Activated T-helper 17 cell treated with anti-CD3 and anti-CD28 coated beads, Interleukin-2, amount 50 U/mL, for 72 hours (primary cell): ENCODE measurements around the gene FNBP1. TPM values are rescaled to one million over a fixed set of nuclear protein-coding genes. Genes with fewer than 3 reads are reported as not detected.

ENCODE experiments used
- ATAC-seq: fragments of 150-1000 bp; cut with Tn5 transposase; replicated peaks from 2 replicates; pipeline ENCODE4 v1.10.0; 2021; ENCODE audit warnings: mild to moderate bottlenecking, moderate library complexity
- H3K27ac Mint-ChIP-seq: one replicate; pipeline ENCODE4 v1.8.0; 2022; ENCODE audit warnings: mixed read lengths
- H3K27me3 Mint-ChIP-seq: one replicate; pipeline ENCODE4 v1.8.0; 2022; ENCODE audit warnings: mixed read lengths
- H3K36me3 Mint-ChIP-seq: one replicate; pipeline ENCODE4 v1.8.0; 2022; ENCODE audit warnings: low read depth, mild to moderate bottlenecking, mixed read lengths
- H3K4me1 Mint-ChIP-seq: one replicate; pipeline ENCODE4 v1.8.0; 2022; ENCODE audit warnings: mixed read lengths
- H3K4me3 Mint-ChIP-seq: one replicate; pipeline ENCODE4 v1.8.0; 2022; ENCODE audit warnings: mild to moderate bottlenecking, mixed read lengths
- H3K9me3 Mint-ChIP-seq: one replicate; pipeline ENCODE4 v1.8.0; 2022; ENCODE audit warnings: mixed read lengths
- total RNA-seq, 2 donors: library from RNA; stranded (reverse); gene quantifications; one replicate each; pipeline ENCODE4 v1.2.3, GENCODE V29; 2022

The FNBP1 gene
- 100 to 1,000 TPM; 173 to 492 TPM for total RNA-seq

GRCh38 chr9:130042885-130043653 lies at the start of gene FNBP1:
TSS of gene FNBP1 (minus strand) at chr9:130043189. CDS start at chr9:130042975, 214 bp downstream.
- H3K4me1 Mint-ChIP-seq, result peaks cover 8% of the 10 kb centered on the region
- H3K27ac Mint-ChIP-seq, result peak within 1 kb of the TSS; percentile 99

GRCh38 chr9:130090915-130091314 lies 47.9 kb upstream of the FNBP1 start:
- no peak for ATAC-seq
- peaks cover 90% of the 10 kb centered on the region for H3K36me3 Mint-ChIP-seq

More at GRCh38 chr9:130042885-130043653, at the start of gene FNBP1:
- Mint-ChIP-seq H3K36me3 (peaks cover 50% of the 10 kb centered on the region), H3K4me3 (peak within 1 kb of the TSS; percentile 91), H3K27me3 (no peaks in the 10 kb centered on the region), H3K9me3 (no peaks in the 10 kb centered on the region)
- ATAC-seq, result peak; percentile 65

GRCh38 chr9:130089141-130089540 lies 46.2 kb upstream of the FNBP1 start:
- H3K4me1 Mint-ChIP-seq, result no peaks in the 10 kb centered on the region

More at GRCh38 chr9:130090915-130091314, 47.9 kb upstream of the FNBP1 start:
- peaks cover 5% of the 10 kb centered on the region for H3K4me1 Mint-ChIP-seq
- H3K9me3 Mint-ChIP-seq, result no peaks in the 10 kb centered on the region
- H3K4me3 Mint-ChIP-seq, result no peak overlapping the region
- no peak overlapping the region for H3K27ac Mint-ChIP-seq
- H3K27me3 Mint-ChIP-seq, result no peaks in the 10 kb centered on the region

GRCh38 chr9:130088051-130088450 lies 45.1 kb upstream of the FNBP1 start:
- H3K9me3 Mint-ChIP-seq, result no peaks in the 10 kb centered on the region
- no peak overlapping the region for H3K4me3 Mint-ChIP-seq
- ATAC-seq, result no peak
- H3K27me3 Mint-ChIP-seq, result no peaks in the 10 kb centered on the region
- peak overlapping the region; percentile 45 for H3K27ac Mint-ChIP-seq
- H3K36me3 Mint-ChIP-seq, result peaks cover 93% of the 10 kb centered on the region
- no peaks in the 10 kb centered on the region for H3K4me1 Mint-ChIP-seq

More at GRCh38 chr9:130089141-130089540, 46.2 kb upstream of the FNBP1 start:
- Mint-ChIP-seq H3K9me3 (no peaks in the 10 kb centered on the region), H3K36me3 (peaks cover 91% of the 10 kb centered on the region), H3K27me3 (no peaks in the 10 kb centered on the region), H3K4me3 (no peak overlapping the region), H3K27ac (no peak overlapping the region)
- ATAC-seq, result no peak

DNA sequence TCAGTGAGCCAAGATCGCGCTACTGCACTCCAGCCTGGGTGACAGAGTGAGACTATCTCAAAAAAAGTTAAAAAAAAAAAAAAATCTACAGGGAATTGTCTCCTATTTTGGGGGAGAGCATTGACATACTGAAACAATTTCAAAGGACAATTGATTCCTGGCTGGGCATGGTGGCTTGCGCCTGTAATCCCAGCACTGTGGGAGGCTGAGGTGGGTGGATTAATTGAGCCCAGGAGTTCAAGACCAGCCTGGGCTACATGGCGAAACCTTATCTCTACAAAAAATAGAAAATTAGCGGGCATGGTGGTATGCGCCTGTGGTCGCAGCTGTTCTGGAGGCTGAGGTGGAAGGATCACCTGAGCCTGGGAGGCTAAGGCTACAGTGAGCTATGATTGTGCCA lies 41.3 kb upstream of the FNBP1 start:
- Mint-ChIP-seq H3K9me3 (no peaks in the 10 kb centered on the region), H3K4me1 (no peaks in the 10 kb centered on the region), H3K27me3 (no peaks in the 10 kb centered on the region), H3K27ac (peak overlapping the region; percentile 1), H3K4me3 (no peak overlapping the region), H3K36me3 (peaks cover 90% of the 10 kb centered on the region)
- no peak for ATAC-seq

DNA sequence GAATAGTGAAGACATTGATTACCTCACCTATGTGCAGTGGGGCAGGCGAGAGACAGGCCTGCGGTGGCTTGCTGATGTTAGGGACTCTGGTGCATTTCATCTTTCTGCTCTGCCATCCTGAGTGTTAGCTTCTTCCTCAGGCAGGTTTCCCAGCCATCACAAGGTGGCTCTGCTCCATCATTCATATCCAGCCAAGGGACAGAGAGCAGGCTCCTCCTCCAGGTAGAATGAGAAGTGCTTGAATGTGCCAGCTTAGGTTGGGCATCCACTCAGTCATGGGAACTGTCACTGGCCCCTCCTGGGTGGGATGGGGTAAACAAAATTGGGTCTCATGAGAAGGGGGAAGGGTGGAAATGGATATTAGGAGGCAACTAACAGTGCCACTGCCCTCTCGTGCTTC lies 35.6 kb upstream of the FNBP1 start:
- Mint-ChIP-seq H3K4me1 (peaks cover 10% of the 10 kb centered on the region), H3K27me3 (no peaks in the 10 kb centered on the region), H3K4me3 (no peak overlapping the region), H3K9me3 (no peaks in the 10 kb centered on the region), H3K27ac (no peak overlapping the region), H3K36me3 (peaks cover 80% of the 10 kb centered on the region)
- ATAC-seq, result no peak

GRCh38 chr9:130073373-130073772 lies 30.4 kb upstream of the FNBP1 start:
- peak overlapping the region; percentile 8 for H3K4me3 Mint-ChIP-seq
- peak overlapping the region; percentile 73 for H3K27ac Mint-ChIP-seq
- H3K27me3 Mint-ChIP-seq, result no peaks in the 10 kb centered on the region
- no peak for ATAC-seq
- H3K4me1 Mint-ChIP-seq, result peaks cover 15% of the 10 kb centered on the region
- no peaks in the 10 kb centered on the region for H3K9me3 Mint-ChIP-seq
- H3K36me3 Mint-ChIP-seq, result peaks cover 36% of the 10 kb centered on the region

- H3K9me3 Mint-ChIP-seq, result no peaks in the 10 kb centered on the region
Observed at GRCh38 chr9:130072515-130073235, 29.7 kb upstream of the FNBP1 start.

GRCh38 chr9:130069048-130069447 lies 26.1 kb upstream of the FNBP1 start:
- Mint-ChIP-seq H3K4me1 (peaks cover 11% of the 10 kb centered on the region), H3K9me3 (no peaks in the 10 kb centered on the region), H3K4me3 (no peak overlapping the region), H3K27ac (no peak overlapping the region), H3K36me3 (peaks cover 10% of the 10 kb centered on the region), H3K27me3 (no peaks in the 10 kb centered on the region)
- ATAC-seq, result no peak

More at GRCh38 chr9:130072515-130073235, 29.7 kb upstream of the FNBP1 start:
- H3K4me3 Mint-ChIP-seq, result peak overlapping the region; percentile 8
- H3K27ac Mint-ChIP-seq, result peak overlapping the region; percentile 73
- H3K36me3 Mint-ChIP-seq, result peaks cover 29% of the 10 kb centered on the region
- peak; percentile 98 for ATAC-seq
- no peaks in the 10 kb centered on the region for H3K27me3 Mint-ChIP-seq
- peaks cover 15% of the 10 kb centered on the region for H3K4me1 Mint-ChIP-seq

DNA sequence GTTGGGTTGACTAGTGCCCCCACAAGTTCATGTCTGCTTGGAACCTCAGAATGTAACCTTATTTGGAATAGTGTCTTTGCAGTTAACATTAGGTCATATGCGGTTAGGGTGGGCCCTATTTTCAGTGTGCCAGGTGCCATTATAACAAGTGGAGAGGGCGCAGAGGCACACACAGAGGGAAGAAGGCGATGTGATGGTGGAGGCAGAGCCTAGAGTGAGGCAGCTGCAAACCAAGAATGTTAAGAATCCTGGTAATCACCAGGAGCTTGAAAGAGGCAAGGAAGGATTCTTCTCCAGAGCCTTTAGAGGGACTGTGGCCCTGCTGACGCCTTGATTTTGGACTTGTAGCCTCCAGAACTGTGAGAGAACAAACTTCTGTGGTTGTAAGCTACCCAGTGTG lies 21.6 kb upstream of the FNBP1 start:
- no peak for ATAC-seq
- H3K36me3 Mint-ChIP-seq, result peaks cover 19% of the 10 kb centered on the region
- H3K9me3 Mint-ChIP-seq, result no peaks in the 10 kb centered on the region
- no peak overlapping the region for H3K27ac Mint-ChIP-seq
- H3K4me1 Mint-ChIP-seq, result peaks cover 16% of the 10 kb centered on the region
- H3K27me3 Mint-ChIP-seq, result no peaks in the 10 kb centered on the region
- H3K4me3 Mint-ChIP-seq, result no peak overlapping the region

DNA sequence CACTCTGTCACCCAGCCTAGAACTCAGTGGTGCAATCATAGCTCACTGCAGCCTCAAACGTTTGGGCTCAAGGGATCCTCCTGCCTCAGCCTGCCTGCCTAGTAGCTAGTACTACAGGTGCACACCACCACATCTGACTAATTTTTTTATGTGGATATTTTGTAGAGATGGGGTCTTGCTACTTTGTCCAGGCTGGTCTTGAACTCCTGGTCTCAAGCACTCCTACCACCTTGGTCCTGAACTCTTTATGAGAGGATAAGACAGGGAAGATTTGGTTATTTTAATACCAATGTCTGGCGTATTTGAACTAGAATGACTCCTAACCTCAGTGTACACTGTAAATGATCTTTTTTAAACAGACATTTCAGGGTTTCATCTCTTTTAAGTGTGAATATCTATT lies 19.8 kb upstream of the FNBP1 start:
- Mint-ChIP-seq H3K4me3 (no peak overlapping the region), H3K4me1 (peaks cover 16% of the 10 kb centered on the region), H3K27ac (no peak overlapping the region), H3K9me3 (no peaks in the 10 kb centered on the region), H3K27me3 (no peaks in the 10 kb centered on the region), H3K36me3 (peaks cover 37% of the 10 kb centered on the region)
- no peak for ATAC-seq

DNA sequence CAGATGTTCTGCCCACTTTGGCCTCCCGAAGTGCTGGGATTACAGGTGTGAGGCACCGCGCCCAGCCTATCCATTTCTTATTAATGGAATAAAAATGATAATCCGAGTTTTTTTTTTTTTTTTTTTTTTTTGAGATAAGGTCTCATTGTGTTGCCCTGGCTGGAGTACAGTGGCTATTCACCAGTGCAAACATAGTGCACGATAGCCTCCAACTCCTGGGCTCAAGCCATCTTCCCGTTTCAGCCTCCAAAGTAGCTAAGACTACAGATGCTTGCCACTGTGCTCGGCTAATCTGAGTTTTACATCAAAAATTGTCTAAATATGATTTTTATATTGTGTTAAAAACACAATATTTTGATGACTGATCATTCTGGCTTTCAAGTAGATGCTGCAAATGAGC lies 17.3 kb upstream of the FNBP1 start:
- no peaks in the 10 kb centered on the region for H3K27me3 Mint-ChIP-seq
- ATAC-seq, result no peak
- no peak overlapping the region for H3K4me3 Mint-ChIP-seq
- H3K4me1 Mint-ChIP-seq, result peaks cover 16% of the 10 kb centered on the region
- peaks cover 37% of the 10 kb centered on the region for H3K36me3 Mint-ChIP-seq
- no peaks in the 10 kb centered on the region for H3K9me3 Mint-ChIP-seq
- H3K27ac Mint-ChIP-seq, result no peak overlapping the region

DNA sequence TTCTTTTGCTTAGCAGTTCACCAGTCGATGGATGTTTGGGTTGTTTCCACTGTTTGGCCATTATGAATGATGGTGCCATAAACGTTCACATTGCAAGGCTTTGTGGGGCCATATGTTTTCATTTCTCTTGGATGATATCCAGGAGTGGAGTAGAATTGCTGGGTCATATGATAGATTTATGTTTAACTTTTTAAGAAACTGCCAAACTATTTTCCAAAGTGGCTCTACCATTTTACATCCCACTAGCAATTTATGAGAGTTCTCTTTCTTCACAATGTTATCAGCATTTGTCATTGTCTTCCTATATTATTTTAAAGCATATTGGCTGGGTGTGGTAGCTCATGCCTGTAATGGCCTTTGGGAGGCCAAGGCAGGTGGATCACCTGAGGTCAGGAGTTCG lies 15.9 kb upstream of the FNBP1 start:
- no peaks in the 10 kb centered on the region for H3K27me3 Mint-ChIP-seq
- ATAC-seq, result no peak
- no peaks in the 10 kb centered on the region for H3K9me3 Mint-ChIP-seq
- H3K4me3 Mint-ChIP-seq, result no peak overlapping the region
- no peak overlapping the region for H3K27ac Mint-ChIP-seq
- peaks cover 11% of the 10 kb centered on the region for H3K4me1 Mint-ChIP-seq
- peaks cover 32% of the 10 kb centered on the region for H3K36me3 Mint-ChIP-seq

DNA sequence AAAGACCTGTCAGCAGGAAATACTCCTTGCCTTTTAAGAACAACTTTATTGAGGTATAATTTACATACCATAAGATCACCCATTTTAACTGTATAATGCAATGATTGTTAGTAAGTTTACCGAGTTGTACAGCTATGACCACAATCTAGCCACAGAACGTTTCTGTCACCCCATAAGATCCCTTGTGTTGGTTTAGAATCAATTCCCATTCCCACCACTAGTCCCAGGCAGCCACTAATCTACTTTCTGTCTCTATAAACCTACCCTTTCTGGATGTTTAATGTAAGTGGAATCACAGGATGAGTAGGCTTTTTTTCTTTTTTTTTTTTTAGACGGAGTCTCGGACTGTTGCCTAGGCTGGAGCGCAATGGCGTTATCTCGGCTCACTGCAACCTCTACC lies 15.2 kb upstream of the FNBP1 start:
- Mint-ChIP-seq H3K27me3 (no peaks in the 10 kb centered on the region), H3K27ac (no peak overlapping the region), H3K36me3 (peaks cover 27% of the 10 kb centered on the region), H3K4me3 (no peak overlapping the region), H3K9me3 (no peaks in the 10 kb centered on the region), H3K4me1 (peaks cover 11% of the 10 kb centered on the region)
- no peak for ATAC-seq

GRCh38 chr9:130054820-130055219 lies 11.8 kb upstream of the FNBP1 start:
- Mint-ChIP-seq H3K9me3 (no peaks in the 10 kb centered on the region), H3K4me3 (peak overlapping the region; percentile 92), H3K36me3 (peaks cover 20% of the 10 kb centered on the region), H3K27ac (peak overlapping the region; percentile 94), H3K27me3 (no peaks in the 10 kb centered on the region), H3K4me1 (peaks cover 9% of the 10 kb centered on the region)
- ATAC-seq, result no peak
